ENCODE data around the gene CTSW. TPM values are rescaled to one million over a fixed set of nuclear protein-coding genes. Genes with fewer than 3 reads are reported as not detected.

The CTSW gene
- polyA plus RNA-seq, 1 of the 3 experiments (the other 2 are of a cell fraction) = 0.49 TPM

GRCh38 chr11:65899356-65900124 lies 19.9 kb downstream of the CTSW start (continued):
- TF ChIP-seq ELF1 (IDR thresholded peaks at IDR 0.05) (peak; percentile 3; the same call in 1 of the 2 replicates), TAF1 (IDR thresholded peaks at IDR 0.05; ENCODE audit: borderline replicate concordance, low read depth, low read length) (no peak), MAX (IDR thresholded peaks at IDR 0.05; ENCODE audit: low read depth) (peak; percentile 97), JUND (IDR thresholded peaks at IDR 0.05) (peak; percentile 62; the same call in 1 of the 2 replicates), MEF2A (IDR thresholded peaks at IDR 0.05; ENCODE audit: borderline replicate concordance, low read depth) (no peak), NFIC (IDR thresholded peaks at IDR 0.05; ENCODE audit: borderline replicate concordance) (no peak; the same call in 1 of the 2 replicates), CTCF (IDR thresholded peaks at IDR 0.05) (no peak; the same call in 1 of the 2 replicates), RFX5 (IDR thresholded peaks at IDR 0.05; ENCODE audit: low read length) (no peak), FOXM1 (IDR thresholded peaks at IDR 0.05; ENCODE audit: low read depth) (peak; percentile 57), FOXJ3 (CRISPR knock-in tag; IDR thresholded peaks at IDR 0.05) (no peak), FOSL2 (IDR thresholded peaks at IDR 0.05; ENCODE audit: borderline replicate concordance, low read depth) (peak; percentile 82)

GRCh38 chr11:65900125-65900898 lies 20.7 kb downstream of the CTSW start, which contains the start of gene FOSL1:
Gene FOSL1 (minus strand): TSS chr11:65900388. CDS start chr11:65900339, 49 bp downstream.
- peaks cover 37% of the 10 kb centered on the region for H4K20me1 ChIP-seq (ENCODE audit: insufficient read depth)
- H3K36me3 ChIP-seq (replicated peaks in 1 of 2; ENCODE audit: control insufficient read depth in 1 of 2, insufficient read depth in 2 of 2, low read length in 1 of 2) = peaks cover 0 to 31% of the 10 kb centered on the region in 2 experiments
- peak; percentile 81 for DNase-seq
- peak within 1 kb of the TSS; percentile 97 for H3K9ac ChIP-seq
- H3K27ac ChIP-seq (ENCODE audit: low read depth in 2 of 2, low read length in 1 of 2) = peak within 1 kb of the TSS in 1 of 2 experiments; percentile 95; a peak in 3 of 4 replicates
- peak within 1 kb of the TSS; percentile 89 for H3K4me2 ChIP-seq
- no peak within 1 kb of the TSS for H2AFZ ChIP-seq (ENCODE audit: low read depth)
- CTCF ChIA-PET = interaction anchor here (0.8 to 4.6 kb wide), 8 partner anchors 11 to 360 kb away, joined by 3 to 36 read pairs (median 4); partner anchors contain the start of genes CCDC85B, FIBP and MUS81
- POLR2A ChIA-PET = interaction anchor here (1.3 kb wide), 1 partner anchor 18 kb away, joined by 4 read pairs; the partner anchor contains the start of gene C11orf68
- no peaks in the 10 kb centered on the region for H3K9me2 ChIP-seq
- H3K27me3 ChIP-seq (ENCODE audit: insufficient read depth) = no peaks in the 10 kb centered on the region
- peaks cover 86% of the 10 kb centered on the region for H3K79me2 ChIP-seq (ENCODE audit: insufficient read depth)
- H3K4me3 ChIP-seq (ENCODE audit: low read depth in 2 of 2, low read length in 1 of 2) = peak within 1 kb of the TSS; percentile 59 to 82
- H3F3A ChIP-seq (replicated peaks; ENCODE audit: insufficient read depth) = peaks cover 59% of the 10 kb centered on the region
- H3K4me1 ChIP-seq (ENCODE audit: control insufficient read depth in 1 of 2, insufficient read depth in 2 of 2, low read depth in 1 of 2, low read length in 1 of 2) = peaks cover 0 to 44% of the 10 kb centered on the region in 2 experiments; a peak in 3 of 4 replicates
- no peaks in the 10 kb centered on the region for H3K9me3 ChIP-seq
- 15% methylated on average over 22 of the region's 80 CpGs for WGBS (ENCODE audit: low lambda C conversion rate)
- TF ChIP-seq CTCF (IDR thresholded peaks at IDR 0.05) (no peak), NRF1 (IDR thresholded peaks at IDR 0.05; ENCODE audit: low read depth, low read length) (no peak), NFIC (IDR thresholded peaks at IDR 0.05; ENCODE audit: borderline replicate concordance) (peak; percentile 29), RAD21 (IDR thresholded peaks at IDR 0.05; ENCODE audit: low read length) (no peak), TCF12 (IDR thresholded peaks at IDR 0.05) (peak; percentile 42; the same call in 1 of the 2 replicates), PBX3 (IDR thresholded peaks at IDR 0.05) (no peak; the same call in none of the 2 replicates), TAF1 (IDR thresholded peaks at IDR 0.05; ENCODE audit: borderline replicate concordance, low read depth, low read length) (peak; percentile 95), ZBTB33 (IDR thresholded peaks at IDR 0.05; ENCODE audit: borderline replicate concordance, low read depth) (0 out of 2 replicates have a peak, but pooled peaks have one; percentile 41), CHD2 (IDR thresholded peaks at IDR 0.05; ENCODE audit: low read length, partially characterized antibody) (no peak)

Measured in SK-N-SH (cell line).